ENCODE measurements around the gene KHSRP. TPM values are rescaled to one million over a fixed set of nuclear protein-coding genes. Genes with fewer than 3 reads are reported as not detected.

The KHSRP gene
- total and polyA plus RNA-seq, 10 of the 15 experiments (the other 5 are each of a cell fraction or from before 2014, with no cell fraction given), result 4.8 to 440 (median 82.0) TPM

DNA sequence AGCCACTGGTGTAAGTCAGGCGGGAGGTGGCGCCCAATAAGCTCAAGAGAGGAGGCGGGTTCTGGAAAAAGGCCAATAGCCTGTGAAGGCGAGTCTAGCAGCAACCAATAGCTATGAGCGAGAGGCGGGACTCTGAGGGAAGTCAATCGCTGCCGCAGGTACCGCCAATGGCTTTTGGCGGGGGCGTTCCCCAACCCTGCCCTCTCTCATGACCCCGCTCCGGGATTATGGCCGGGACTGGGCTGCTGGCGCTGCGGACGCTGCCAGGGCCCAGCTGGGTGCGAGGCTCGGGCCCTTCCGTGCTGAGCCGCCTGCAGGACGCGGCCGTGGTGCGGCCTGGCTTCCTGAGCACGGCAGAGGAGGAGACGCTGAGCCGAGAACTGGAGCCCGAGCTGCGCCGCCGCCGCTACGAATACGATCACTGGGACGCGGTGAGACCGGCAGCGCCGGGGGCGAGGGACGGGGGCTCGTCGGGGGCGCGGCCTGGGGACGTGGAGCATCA lies 52.0 kb downstream of the KHSRP start, which contains the start of gene ALKBH7 (continued):
- TF ChIP-seq, protein P1, sequence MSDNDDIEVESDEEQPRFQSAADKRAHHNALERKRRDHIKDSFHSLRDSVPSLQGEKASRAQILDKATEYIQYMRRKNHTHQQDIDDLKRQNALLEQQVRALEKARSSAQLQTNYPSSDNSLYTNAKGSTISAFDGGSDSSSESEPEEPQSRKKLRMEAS (IDR thresholded peaks at IDR 0.05; ENCODE audit: low read depth, low read length), result no peak
- TF ChIP-seq, protein P2, sequence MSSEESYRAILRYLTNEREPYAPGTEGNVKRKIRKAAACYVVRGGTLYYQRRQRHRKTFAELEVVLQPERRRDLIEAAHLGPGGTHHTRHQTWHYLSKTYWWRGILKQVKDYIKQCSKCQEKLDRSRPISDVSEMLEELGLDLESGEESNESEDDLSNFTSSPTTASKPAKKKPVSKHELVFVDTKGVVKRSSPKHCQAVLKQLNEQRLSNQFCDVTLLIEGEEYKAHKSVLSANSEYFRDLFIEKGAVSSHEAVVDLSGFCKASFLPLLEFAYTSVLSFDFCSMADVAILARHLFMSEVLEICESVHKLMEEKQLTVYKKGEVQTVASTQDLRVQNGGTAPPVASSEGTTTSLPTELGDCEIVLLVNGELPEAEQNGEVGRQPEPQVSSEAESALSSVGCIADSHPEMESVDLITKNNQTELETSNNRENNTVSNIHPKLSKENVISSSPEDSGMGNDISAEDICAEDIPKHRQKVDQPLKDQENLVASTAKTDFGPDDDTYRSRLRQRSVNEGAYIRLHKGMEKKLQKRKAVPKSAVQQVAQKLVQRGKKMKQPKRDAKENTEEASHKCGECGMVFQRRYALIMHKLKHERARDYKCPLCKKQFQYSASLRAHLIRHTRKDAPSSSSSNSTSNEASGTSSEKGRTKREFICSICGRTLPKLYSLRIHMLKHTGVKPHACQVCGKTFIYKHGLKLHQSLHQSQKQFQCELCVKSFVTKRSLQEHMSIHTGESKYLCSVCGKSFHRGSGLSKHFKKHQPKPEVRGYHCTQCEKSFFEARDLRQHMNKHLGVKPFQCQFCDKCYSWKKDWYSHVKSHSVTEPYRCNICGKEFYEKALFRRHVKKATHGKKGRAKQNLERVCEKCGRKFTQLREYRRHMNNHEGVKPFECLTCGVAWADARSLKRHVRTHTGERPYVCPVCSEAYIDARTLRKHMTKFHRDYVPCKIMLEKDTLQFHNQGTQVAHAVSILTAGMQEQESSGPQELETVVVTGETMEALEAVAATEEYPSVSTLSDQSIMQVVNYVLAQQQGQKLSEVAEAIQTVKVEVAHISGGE (CRISPR knock-in tag; IDR thresholded peaks at IDR 0.05), result no peak
- TF ChIP-seq NFYA (IDR thresholded peaks at IDR 0.05; ENCODE audit: borderline replicate concordance, low read depth, low read length), result peak; percentile 99; the same call in 1 of the 2 replicates
- no peak for TF ChIP-seq IRF4 (IDR thresholded peaks at IDR 0.05; ENCODE audit: low read depth, low read length)
- TF ChIP-seq ZNF24 (IDR thresholded peaks at IDR 0.05), result no peak
- no peak for TF ChIP-seq PAX5 (IDR thresholded peaks at IDR 0.05; ENCODE audit: borderline replicate concordance, low read depth, low read length)
- peak in 1 of 2 experiments; percentile 63; a peak in 1 of 4 replicates for TF ChIP-seq BHLHE40 (IDR thresholded peaks at IDR 0.05; ENCODE audit: borderline replicate concordance in 1 of 2, low read depth in 2 of 2, low read length in 1 of 2)
- no peak for TF ChIP-seq ZNF217 (IDR thresholded peaks at IDR 0.05)
- TF ChIP-seq CBX3 (IDR thresholded peaks at IDR 0.05; ENCODE audit: borderline replicate concordance, low read depth), result no peak
- TF ChIP-seq MYC (IDR thresholded peaks at IDR 0.05; ENCODE audit: insufficient read depth, insufficient read length, insufficient replicate concordance, low read length, severe bottlenecking), result peak; percentile 54
- TF ChIP-seq JUNB (IDR thresholded peaks at IDR 0.05), result no peak
- no peak for TF ChIP-seq JUND (IDR thresholded peaks at IDR 0.05; ENCODE audit: low read depth, low read length)
- TF ChIP-seq EGR1 (IDR thresholded peaks at IDR 0.05; ENCODE audit: borderline replicate concordance in 1 of 2, low read depth in 2 of 2, low read length in 2 of 2), result peak in 1 of 2 experiments; percentile 73; a peak in 1 of 3 replicates
- TF ChIP-seq RAD21 (IDR thresholded peaks at IDR 0.05; ENCODE audit: insufficient read depth, low read depth, low read length), result no peak
- no peak for TF ChIP-seq SUPT20H (IDR thresholded peaks at IDR 0.05; ENCODE audit: borderline replicate concordance, control insufficient read depth, low read depth, low read length)
- no peak for TF ChIP-seq YBX1 (IDR thresholded peaks at IDR 0.05)
- no peak for TF ChIP-seq ATF2 (IDR thresholded peaks at IDR 0.05; ENCODE audit: low read length)
- TF ChIP-seq USF1 (IDR thresholded peaks at IDR 0.05; ENCODE audit: borderline replicate concordance, extremely low read length, insufficient read depth, low read depth, low read length), result no peak
- peak; percentile 61; the same call in 1 of the 2 replicates for TF ChIP-seq POLR2AphosphoS5 (IDR thresholded peaks at IDR 0.05; ENCODE audit: low read length)
- no peak for TF ChIP-seq HDGF (IDR thresholded peaks at IDR 0.05)
- TF ChIP-seq SREBF2 (IDR thresholded peaks at IDR 0.05; ENCODE audit: low read length), result no peak
- TF ChIP-seq POLR2A (IDR thresholded peaks at IDR 0.05; ENCODE audit: low read depth, low read length), result peak; percentile 90
- TF ChIP-seq PKNOX1 (IDR thresholded peaks at IDR 0.05), result peak; percentile 100
- no peak for TF ChIP-seq BCL11A (IDR thresholded peaks at IDR 0.05; ENCODE audit: low read depth, low read length)
- TF ChIP-seq ZNF622 (IDR thresholded peaks at IDR 0.05), result no peak

Data from GM12878 (cell line).